ENCODE measurements around the gene JDP2.
A peak's percentile ranks its signal among the peaks of the same experiment; 100 is the strongest.

JDP2 gene

GRCh38 chr14:75519826-75520728, 92.3 kb downstream of the JDP2 start:
- DNase-seq (ENCODE audit: low spot score): no peak
- in situ Hi-C loops (cut with MboI; ENCODE audit: low pct_unique_long_range_greater_than_20kb, low sequenced_read_pairs, unreplicated experiment): no loop called here
- no peak for TF ChIP-seq CTCF (IDR thresholded peaks at IDR 0.05; ENCODE audit: extremely low read depth, insufficient read depth, missing control alignments)

- no peak for DNase-seq (ENCODE audit: low spot score)
- in situ Hi-C loops (cut with MboI; ENCODE audit: low pct_unique_long_range_greater_than_20kb, low sequenced_read_pairs, unreplicated experiment): no loop called here
- no peak for TF ChIP-seq CTCF (IDR thresholded peaks at IDR 0.05; ENCODE audit: extremely low read depth, insufficient read depth, missing control alignments)
Observed at GRCh38 chr14:75520852-75521251, 93.0 kb downstream of the JDP2 start.

- no peak for DNase-seq (ENCODE audit: low spot score)
- TF ChIP-seq CTCF (IDR thresholded peaks at IDR 0.05; ENCODE audit: extremely low read depth, insufficient read depth, missing control alignments): no peak
- in situ Hi-C loops (cut with MboI; ENCODE audit: low pct_unique_long_range_greater_than_20kb, low sequenced_read_pairs, unreplicated experiment): no loop called here
Observed at GRCh38 chr14:75521415-75522199, 93.8 kb downstream of the JDP2 start.

GRCh38 chr14:75522224-75522982, 94.6 kb downstream of the JDP2 start, which contains the start of gene BATF:
Gene BATF, plus strand, starts transcription at chr14:75522469. Its CDS starts 214 bp downstream, at chr14:75522683.
- DNase-seq (ENCODE audit: low spot score): peak; percentile 72
- TF ChIP-seq CTCF (IDR thresholded peaks at IDR 0.05; ENCODE audit: extremely low read depth, insufficient read depth, missing control alignments): no peak
- in situ Hi-C loops (cut with MboI; ENCODE audit: low pct_unique_long_range_greater_than_20kb, low sequenced_read_pairs, unreplicated experiment): no loop called here

GRCh38 chr14:75522983-75523318, 95.1 kb downstream of the JDP2 start:
- DNase-seq (ENCODE audit: low spot score): no peak
- in situ Hi-C loops (cut with MboI; ENCODE audit: low pct_unique_long_range_greater_than_20kb, low sequenced_read_pairs, unreplicated experiment): no loop called here
- TF ChIP-seq CTCF (IDR thresholded peaks at IDR 0.05; ENCODE audit: extremely low read depth, insufficient read depth, missing control alignments): no peak

All from GM13977 (cell line).